Measurements from ENCODE around the gene PIP4K2C.
A peak's percentile ranks its signal among the peaks of the same experiment; 100 is the strongest.

The PIP4K2C gene

DNA sequence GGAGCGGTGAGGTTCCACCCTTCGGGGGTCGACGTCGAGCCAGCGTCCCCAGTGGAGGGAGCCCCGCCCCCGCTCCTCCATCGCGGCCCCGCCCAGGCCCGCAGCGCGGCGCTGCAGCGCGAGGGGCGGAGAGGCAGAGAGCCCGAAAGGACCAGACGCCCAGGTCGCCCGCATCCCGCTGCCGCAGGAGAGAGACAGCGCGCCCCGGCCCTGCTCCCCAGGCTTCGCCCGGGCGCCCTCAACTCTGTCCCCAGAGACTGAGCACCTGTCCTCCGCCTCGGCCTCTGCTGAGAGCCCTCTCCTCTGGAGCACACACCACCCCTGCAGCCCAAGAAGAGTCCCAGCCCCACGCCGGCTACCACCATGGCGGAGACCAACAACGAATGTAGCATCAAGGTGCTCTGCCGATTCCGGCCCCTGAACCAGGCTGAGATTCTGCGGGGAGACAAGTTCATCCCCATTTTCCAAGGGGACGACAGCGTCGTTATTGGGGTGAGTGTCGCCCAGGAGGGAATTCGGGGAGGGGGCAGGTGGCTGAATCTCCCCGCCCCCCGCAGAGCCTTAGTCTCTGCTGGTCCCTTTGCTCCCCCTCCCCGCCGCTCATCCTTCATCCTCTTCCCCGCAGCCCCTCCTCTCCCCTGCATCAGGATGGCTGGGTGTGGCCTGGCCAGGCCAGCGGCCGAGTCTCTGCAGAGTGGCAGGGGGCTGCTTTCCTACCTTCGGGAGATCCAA, 40.9 kb upstream of the PIP4K2C start, which contains the start of gene KIF5A:
Gene KIF5A (plus strand): TSS at position 136 of the 732 bp plus-strand sequence. CDS start 228 bp downstream, at position 364.
- Histone ChIP-seq H3K27me3 (ENCODE audit: control insufficient read depth, insufficient read depth, low read length) (no peaks in the 10 kb centered on the region), H3K4me1 (ENCODE audit: control insufficient read depth, insufficient read depth, low read length) (peaks cover 6% of the 10 kb centered on the region; the same call in 1 of the 2 replicates), H3K4me3 (ENCODE audit: low read length) (peak within 1 kb of the TSS; percentile 93), H3K27ac (ENCODE audit: low read length) (no peak within 1 kb of the TSS), H3K9me3 (ENCODE audit: control insufficient read depth, insufficient read depth, low read length) (no peaks in the 10 kb centered on the region), H3K36me3 (ENCODE audit: control insufficient read depth, insufficient read depth, low read length) (no peaks in the 10 kb centered on the region)
- DNase-seq (ENCODE audit: low read depth, low spot score) = no peak
- no CpG with 5 or more reads among the region's 52 CpGs for WGBS (ENCODE audit: insufficient coverage, insufficient read length)

DNA sequence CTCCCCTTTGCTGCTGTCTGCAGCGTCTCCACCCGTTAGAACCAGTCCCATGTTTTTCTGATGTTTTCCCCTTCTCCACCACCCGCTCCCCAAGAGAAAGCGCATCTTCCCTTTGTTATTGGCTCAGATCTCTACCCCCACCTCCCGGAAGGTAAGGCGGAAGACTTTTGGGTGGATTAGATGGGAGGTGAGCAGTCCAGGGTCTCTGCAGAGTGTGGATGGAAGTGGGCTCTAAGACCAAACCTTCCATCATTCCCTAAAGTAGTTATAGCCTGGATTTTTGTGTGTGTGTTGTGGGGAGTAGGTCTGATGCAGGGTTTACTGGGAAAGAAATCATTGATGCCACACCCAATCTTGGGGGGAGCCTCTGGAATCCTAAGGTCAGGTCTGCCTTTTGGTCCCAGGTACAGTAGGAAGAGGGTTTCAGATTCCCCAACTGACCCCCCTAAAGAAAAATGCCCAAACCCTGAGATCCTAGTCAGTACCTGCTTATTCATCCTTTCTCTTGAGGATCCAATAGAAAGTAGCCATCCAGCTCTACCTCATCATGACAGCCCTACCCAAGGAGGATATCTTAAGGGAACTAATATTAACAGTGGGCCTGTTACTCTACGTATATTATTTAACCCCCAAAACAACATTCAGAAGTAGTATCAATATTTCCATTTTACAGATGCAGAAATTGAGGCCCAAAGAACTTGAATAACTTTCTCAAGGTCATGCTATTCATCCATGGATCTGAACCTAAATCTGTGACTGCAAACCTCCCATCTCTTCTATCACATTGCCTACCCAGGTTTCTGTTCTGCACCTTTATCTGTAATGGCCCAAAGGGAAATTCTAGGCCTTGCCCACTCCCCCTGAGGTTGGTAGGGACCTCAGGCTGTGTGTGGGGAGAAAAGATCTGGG, 40.1 kb upstream of the PIP4K2C start:
- Histone ChIP-seq H3K27me3 (ENCODE audit: control insufficient read depth, insufficient read depth, low read length) (no peaks in the 10 kb centered on the region), H3K4me3 (ENCODE audit: low read length) (peak overlapping the region; percentile 93; the same call in 1 of the 2 replicates), H3K27ac (ENCODE audit: low read length) (no peak overlapping the region), H3K4me1 (ENCODE audit: control insufficient read depth, insufficient read depth, low read length) (peaks cover 6% of the 10 kb centered on the region; the same call in 1 of the 2 replicates), H3K36me3 (ENCODE audit: control insufficient read depth, insufficient read depth, low read length) (no peaks in the 10 kb centered on the region), H3K9me3 (ENCODE audit: control insufficient read depth, insufficient read depth, low read length) (no peaks in the 10 kb centered on the region)
- DNase-seq (ENCODE audit: low read depth, low spot score) = no peak
- no CpG with 5 or more reads among the region's 7 CpGs for WGBS (ENCODE audit: insufficient coverage, insufficient read length)

DNA sequence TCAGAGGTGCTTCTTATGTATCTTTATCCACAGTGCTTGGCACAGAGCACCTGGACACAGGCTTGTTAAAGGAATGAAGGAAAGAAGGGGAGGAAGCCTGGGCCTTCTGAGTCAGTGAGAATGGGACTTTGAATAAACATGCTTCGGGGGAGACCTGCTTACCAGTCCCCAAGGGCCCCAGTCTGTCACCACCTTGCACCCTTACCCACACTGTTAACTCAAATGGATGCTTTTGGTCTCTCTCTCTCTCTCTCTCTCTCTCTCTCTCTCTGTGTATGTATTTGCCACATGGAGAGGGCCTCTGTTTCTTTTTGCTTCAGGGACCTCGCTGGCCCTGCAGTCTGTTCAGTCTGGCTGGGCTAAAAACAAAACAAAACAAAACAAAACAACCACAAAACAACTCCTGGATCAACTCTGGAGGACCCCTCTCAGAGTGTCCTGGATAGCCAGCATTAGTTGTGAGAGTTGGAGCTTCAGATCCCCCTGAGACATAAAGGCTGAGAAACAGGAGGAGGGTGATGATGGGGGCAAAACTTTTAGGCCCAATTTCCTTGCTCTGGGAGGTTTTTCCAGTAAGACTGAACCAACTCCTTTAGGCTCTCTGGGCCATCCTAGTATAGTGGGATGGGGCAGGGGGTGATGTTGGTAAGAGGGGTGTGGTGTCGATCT, 39.2 kb upstream of the PIP4K2C start:
- no peaks in the 10 kb centered on the region for H3K9me3 ChIP-seq (ENCODE audit: control insufficient read depth, insufficient read depth, low read length)
- no peaks in the 10 kb centered on the region for H3K36me3 ChIP-seq (ENCODE audit: control insufficient read depth, insufficient read depth, low read length)
- WGBS (ENCODE audit: insufficient coverage, insufficient read length) = no CpG with 5 or more reads among the region's 3 CpGs
- no peak overlapping the region for H3K27ac ChIP-seq (ENCODE audit: low read length)
- no peaks in the 10 kb centered on the region for H3K27me3 ChIP-seq (ENCODE audit: control insufficient read depth, insufficient read depth, low read length)
- no peak for DNase-seq (ENCODE audit: low read depth, low spot score)
- H3K4me3 ChIP-seq (ENCODE audit: low read length) = no peak overlapping the region
- H3K4me1 ChIP-seq (ENCODE audit: control insufficient read depth, insufficient read depth, low read length) = peaks cover 4% of the 10 kb centered on the region; the same call in 1 of the 2 replicates

DNA sequence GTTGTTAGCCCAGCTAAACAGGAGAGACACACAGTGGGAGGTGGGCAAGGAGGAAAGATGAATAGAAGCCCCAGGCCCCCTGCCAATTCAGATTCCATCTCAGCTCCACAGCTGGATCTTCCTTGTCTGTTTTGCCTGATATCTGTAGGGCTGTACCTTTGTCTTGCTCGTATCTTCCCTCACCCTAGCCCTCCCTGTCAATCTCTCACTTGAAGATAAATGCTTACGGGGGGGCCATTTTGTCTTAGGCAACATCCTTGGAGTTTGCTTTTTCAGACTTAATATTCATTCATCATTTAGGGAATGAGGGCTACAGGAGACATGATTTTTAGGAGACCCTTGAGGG, 38.7 kb upstream of the PIP4K2C start:
- H3K9me3 ChIP-seq (ENCODE audit: control insufficient read depth, insufficient read depth, low read length) = no peaks in the 10 kb centered on the region
- H3K4me1 ChIP-seq (ENCODE audit: control insufficient read depth, insufficient read depth, low read length) = peaks cover 4% of the 10 kb centered on the region; the same call in 1 of the 2 replicates
- H3K4me3 ChIP-seq (ENCODE audit: low read length) = no peak overlapping the region
- no peak for DNase-seq (ENCODE audit: low read depth, low spot score)
- H3K27ac ChIP-seq (ENCODE audit: low read length) = no peak overlapping the region
- no peaks in the 10 kb centered on the region for H3K36me3 ChIP-seq (ENCODE audit: control insufficient read depth, insufficient read depth, low read length)
- H3K27me3 ChIP-seq (ENCODE audit: control insufficient read depth, insufficient read depth, low read length) = no peaks in the 10 kb centered on the region
- WGBS (ENCODE audit: insufficient coverage, insufficient read length) = no CpG with 5 or more reads among the region's 2 CpGs

DNA sequence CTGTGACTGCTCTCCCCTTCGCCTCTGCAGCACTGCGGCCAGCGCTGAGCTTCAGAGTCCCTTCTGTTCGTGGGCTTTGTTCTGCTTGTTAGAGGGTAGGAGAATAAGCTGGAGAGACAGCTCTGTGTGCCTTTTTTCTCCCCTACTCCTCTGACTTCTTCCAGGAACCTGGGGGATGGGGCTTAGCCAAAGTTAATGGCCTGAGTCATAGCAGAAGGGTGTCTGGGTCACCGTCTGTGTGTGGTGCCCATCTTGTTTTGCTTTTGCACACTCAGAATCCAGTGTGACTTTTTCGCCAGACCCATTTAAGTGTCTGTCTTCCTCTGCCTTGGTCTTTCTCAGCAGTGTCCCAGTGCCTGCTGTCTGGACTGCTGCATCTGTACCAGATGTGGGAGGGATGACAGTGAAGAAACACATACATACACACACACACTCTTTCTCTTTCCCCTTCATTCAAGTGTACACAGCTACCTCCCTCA, 38.1 kb upstream of the PIP4K2C start:
- Histone ChIP-seq H3K4me3 (ENCODE audit: low read length) (no peak overlapping the region), H3K27ac (ENCODE audit: low read length) (no peak overlapping the region), H3K9me3 (ENCODE audit: control insufficient read depth, insufficient read depth, low read length) (no peaks in the 10 kb centered on the region), H3K27me3 (ENCODE audit: control insufficient read depth, insufficient read depth, low read length) (no peaks in the 10 kb centered on the region), H3K36me3 (ENCODE audit: control insufficient read depth, insufficient read depth, low read length) (no peaks in the 10 kb centered on the region), H3K4me1 (ENCODE audit: control insufficient read depth, insufficient read depth, low read length) (peaks cover 4% of the 10 kb centered on the region; the same call in 1 of the 2 replicates)
- DNase-seq (ENCODE audit: low read depth, low spot score) = no peak
- WGBS (ENCODE audit: insufficient coverage, insufficient read length) = no CpG with 5 or more reads among the region's 6 CpGs

DNA sequence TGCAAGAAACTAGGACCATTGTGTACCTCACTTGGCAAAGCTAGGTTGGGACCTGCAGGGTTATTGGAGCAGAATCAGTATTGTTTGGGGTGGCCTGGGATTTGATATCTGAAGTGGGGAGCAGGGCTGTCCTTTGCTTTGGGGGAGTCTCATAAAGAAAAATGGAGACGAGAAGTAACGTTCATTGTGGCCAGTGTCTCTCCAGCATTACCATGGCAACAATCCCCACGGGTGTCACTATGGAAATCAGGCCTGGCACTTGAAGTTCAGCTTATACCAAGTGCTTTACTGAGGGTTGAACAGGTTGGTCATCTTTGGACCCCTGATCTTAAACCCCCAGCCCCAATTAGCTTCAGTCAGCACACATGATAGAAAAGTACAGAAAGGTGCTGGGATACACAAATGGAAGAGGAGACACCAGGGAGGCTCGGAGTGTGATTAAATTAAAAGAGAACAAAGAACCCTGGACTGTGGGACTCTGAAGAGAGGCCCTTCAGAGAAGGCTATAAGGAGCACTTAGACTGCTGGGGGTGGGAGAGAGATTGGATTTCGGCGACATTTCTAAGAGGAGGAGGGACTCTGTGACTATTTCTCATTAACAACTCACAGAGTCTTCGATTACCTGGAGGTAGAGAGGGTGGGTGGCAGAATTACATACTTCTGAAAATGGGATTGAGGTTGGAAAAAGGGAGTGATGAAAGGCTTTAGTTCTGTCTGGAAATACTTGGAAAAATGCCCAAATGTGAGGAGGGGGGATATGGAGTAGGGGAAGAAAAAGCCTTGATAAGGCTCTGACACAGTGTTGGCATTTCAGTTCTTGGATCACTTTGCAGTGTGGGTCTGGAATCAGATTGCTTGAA, 37.4 kb upstream of the PIP4K2C start:
- no peak for DNase-seq (ENCODE audit: low read depth, low spot score)
- Histone ChIP-seq H3K27me3 (ENCODE audit: control insufficient read depth, insufficient read depth, low read length) (no peaks in the 10 kb centered on the region), H3K27ac (ENCODE audit: low read length) (no peak overlapping the region), H3K9me3 (ENCODE audit: control insufficient read depth, insufficient read depth, low read length) (no peaks in the 10 kb centered on the region), H3K36me3 (ENCODE audit: control insufficient read depth, insufficient read depth, low read length) (no peaks in the 10 kb centered on the region), H3K4me3 (ENCODE audit: low read length) (no peak overlapping the region), H3K4me1 (ENCODE audit: control insufficient read depth, insufficient read depth, low read length) (peaks cover 4% of the 10 kb centered on the region; the same call in 1 of the 2 replicates)
- no CpG with 5 or more reads among the region's 7 CpGs for WGBS (ENCODE audit: insufficient coverage, insufficient read length)

DNA sequence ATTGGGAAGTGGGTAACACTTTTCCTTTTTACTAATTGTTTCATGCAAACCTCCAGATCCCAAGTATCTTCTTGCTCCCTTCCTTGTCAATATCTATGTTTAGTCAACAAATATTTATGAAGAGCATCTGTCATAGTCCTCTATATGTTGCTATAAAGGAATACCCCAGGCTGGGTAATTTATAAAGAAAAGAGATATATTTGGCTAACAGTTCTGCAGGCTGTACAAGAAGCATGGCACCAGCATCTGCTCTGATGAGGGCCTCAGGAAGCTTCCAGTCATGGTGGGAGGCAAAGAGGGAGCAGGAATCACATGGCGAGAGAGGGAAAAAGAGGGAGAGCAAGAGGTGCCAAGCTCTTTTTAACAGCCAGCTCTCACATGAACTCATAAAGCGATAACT, 36.5 kb upstream of the PIP4K2C start:
- WGBS (ENCODE audit: insufficient coverage, insufficient read length) = no CpG with 5 or more reads among the region's 2 CpGs
- Histone ChIP-seq H3K27me3 (ENCODE audit: control insufficient read depth, insufficient read depth, low read length) (no peaks in the 10 kb centered on the region), H3K4me1 (ENCODE audit: control insufficient read depth, insufficient read depth, low read length) (peaks cover 3% of the 10 kb centered on the region; the same call in 1 of the 2 replicates), H3K4me3 (ENCODE audit: low read length) (no peak overlapping the region), H3K9me3 (ENCODE audit: control insufficient read depth, insufficient read depth, low read length) (no peaks in the 10 kb centered on the region), H3K27ac (ENCODE audit: low read length) (no peak overlapping the region), H3K36me3 (ENCODE audit: control insufficient read depth, insufficient read depth, low read length) (no peaks in the 10 kb centered on the region)
- DNase-seq (ENCODE audit: low read depth, low spot score) = no peak

DNA sequence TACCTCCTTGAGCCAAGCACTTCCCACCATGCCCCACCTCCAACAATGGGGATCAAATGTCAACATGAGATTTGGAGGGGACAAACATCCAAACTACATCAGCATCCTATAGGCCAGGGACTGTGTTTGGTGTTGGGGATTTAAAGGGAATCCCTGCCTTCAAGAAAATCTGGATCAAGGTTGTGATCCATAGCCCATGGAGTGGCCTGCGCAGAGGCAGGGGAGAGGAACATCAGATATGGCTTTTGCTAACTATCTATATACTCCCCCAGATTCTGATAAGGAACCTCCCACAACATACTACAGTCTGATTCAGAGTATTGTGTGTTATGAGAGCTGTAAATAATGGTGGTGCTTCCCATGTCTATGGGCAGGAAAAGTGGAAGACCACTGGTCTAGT, 36.1 kb upstream of the PIP4K2C start:
- Histone ChIP-seq H3K27me3 (ENCODE audit: control insufficient read depth, insufficient read depth, low read length) (no peaks in the 10 kb centered on the region), H3K36me3 (ENCODE audit: control insufficient read depth, insufficient read depth, low read length) (no peaks in the 10 kb centered on the region), H3K27ac (ENCODE audit: low read length) (no peak overlapping the region), H3K4me3 (ENCODE audit: low read length) (no peak overlapping the region), H3K4me1 (ENCODE audit: control insufficient read depth, insufficient read depth, low read length) (peaks cover 2% of the 10 kb centered on the region; the same call in 1 of the 2 replicates), H3K9me3 (ENCODE audit: control insufficient read depth, insufficient read depth, low read length) (no peaks in the 10 kb centered on the region)
- DNase-seq (ENCODE audit: low read depth, low spot score) = no peak
- whole genome bisulfite sequencing (ENCODE audit: insufficient coverage, insufficient read length) = no CpG with 5 or more reads among the region's 1 CpG

DNA sequence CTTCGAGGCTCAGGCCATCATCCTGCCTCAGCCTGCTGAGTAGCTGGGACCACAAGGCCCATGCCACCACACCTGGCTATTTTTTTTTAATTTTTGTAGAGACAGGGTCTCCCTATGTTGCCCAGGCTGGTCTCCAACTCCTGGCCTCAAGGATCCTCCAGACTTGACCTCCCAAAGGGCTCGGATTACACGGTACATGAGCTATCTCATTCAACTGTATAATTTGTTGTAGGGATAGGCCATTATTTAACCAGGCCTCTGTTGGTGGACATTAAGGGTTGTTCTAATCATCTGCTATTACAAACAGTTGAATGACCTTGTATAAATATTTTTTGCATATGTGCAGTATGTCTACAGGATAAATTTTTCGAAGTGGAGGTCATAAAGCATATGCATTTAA, 32.1 kb upstream of the PIP4K2C start:
- H3K4me1 ChIP-seq (ENCODE audit: control insufficient read depth, insufficient read depth, low read length) = peaks cover 2% of the 10 kb centered on the region; the same call in 1 of the 2 replicates
- peaks cover 1% of the 10 kb centered on the region; the same call in 1 of the 2 replicates for H3K36me3 ChIP-seq (ENCODE audit: control insufficient read depth, insufficient read depth, low read length)
- no peak for DNase-seq (ENCODE audit: low read depth, low spot score)
- H3K4me3 ChIP-seq (ENCODE audit: low read length) = no peak overlapping the region
- H3K9me3 ChIP-seq (ENCODE audit: control insufficient read depth, insufficient read depth, low read length) = no peaks in the 10 kb centered on the region
- WGBS (ENCODE audit: insufficient coverage, insufficient read length) = no CpG with 5 or more reads among the region's 4 CpGs
- no peak overlapping the region for H3K27ac ChIP-seq (ENCODE audit: low read length)
- no peaks in the 10 kb centered on the region for H3K27me3 ChIP-seq (ENCODE audit: control insufficient read depth, insufficient read depth, low read length)

All from iPS DF 6.9 (cell line).